ELR (cell line): ENCODE data around the gene PWWP2A.
"Not testable (repeated sequence)": the region's sequence is repeated elsewhere in the genome, so short reads cannot be mapped to it uniquely, and the experiment has no call there.

Experiments used
- DNase-seq: peaks from one replicate; pipeline ENCODE4 v3.0.0-alpha.2; 2015; ENCODE audit warnings: low read depth

The PWWP2A gene

DNA sequence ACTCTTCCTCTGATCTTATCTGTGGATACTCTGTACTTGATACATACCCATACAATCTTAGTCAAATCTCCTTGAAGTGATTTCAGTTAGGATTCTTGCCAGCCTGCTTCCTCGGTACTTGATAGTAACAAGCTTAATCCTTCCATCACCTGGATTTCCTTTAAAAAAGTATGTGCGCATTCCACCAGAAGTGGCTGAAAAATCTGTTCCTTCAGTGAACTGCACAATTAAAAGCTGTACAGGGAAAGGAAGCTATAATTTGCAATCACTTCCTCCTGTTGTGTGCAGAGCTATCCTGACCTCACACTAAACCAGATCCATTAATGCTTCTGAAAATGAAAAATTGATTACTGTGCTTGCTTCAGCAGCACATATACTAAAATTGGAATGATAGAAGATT, 47.3 kb downstream of the PWWP2A start:
- no peak for DNase-seq

DNA sequence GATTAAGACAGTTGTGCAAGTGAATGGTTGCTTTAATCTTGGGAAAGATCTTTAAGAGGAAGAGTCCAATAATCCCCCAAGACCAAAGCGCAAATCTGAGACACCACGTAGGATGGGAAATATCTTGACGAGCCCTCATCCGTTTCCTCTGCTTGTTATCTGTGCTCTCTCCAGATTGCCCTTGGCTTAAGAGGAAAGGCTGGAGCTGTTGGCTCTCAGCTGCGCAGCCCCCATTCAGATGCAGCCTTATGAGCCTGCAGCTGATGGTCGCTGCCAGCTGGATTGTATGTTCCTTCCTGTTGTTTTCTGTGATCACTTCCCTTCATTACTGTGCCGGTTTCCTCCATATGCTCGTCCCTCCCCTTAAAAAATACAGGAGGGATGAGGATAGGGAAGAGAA, 47.7 kb downstream of the PWWP2A start:
- DNase-seq = peak; percentile 7

DNA sequence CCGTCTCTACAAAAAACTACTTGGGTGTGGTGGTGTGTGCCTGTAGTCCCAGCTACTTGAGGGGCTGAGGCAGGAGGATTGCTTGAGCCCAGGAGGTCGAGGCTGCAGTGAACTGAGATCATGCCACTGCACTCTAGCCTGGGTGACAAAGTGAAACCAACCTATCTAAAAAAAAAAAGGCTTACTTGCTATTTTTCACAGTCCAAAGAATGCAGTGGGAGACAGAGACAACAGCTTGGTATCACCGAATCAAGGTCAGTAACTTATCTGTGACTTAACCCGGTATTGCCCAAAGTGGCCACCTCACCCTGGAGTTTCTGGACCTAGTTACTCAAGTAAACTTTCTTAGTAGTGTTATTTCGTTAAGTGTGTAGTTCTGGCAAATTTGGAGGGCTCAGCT, 50.1 kb downstream of the PWWP2A start:
- not testable (repeated sequence) for DNase-seq

DNA sequence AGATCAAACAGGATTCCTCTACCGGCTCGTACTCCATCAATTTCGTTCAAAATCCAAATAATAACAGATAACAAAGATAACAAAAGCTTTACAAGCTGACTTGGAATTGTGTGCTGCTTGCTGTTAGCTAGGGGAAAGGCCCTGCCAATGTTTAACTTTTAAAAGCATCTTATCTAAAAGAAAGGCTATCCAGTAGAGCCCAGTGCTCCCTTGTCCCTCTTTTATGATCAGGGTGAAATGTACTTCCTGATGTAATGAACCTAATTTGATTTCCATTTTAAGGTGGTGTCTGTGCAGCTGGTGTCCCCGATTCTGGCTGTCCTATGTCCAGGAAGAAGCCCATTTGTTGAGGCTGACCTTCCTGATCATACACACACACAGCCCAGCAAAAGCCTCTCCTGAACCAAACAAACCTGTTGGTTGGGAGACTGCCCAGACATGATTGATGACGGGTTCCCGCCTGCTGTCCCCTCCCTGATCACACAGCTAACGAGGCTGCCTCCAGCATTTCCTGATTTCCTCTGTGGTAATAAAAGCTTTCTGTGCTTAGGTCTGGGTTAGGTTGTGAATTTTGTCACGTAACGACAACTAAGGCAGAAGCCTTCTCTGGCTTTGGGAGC, 54.1 kb downstream of the PWWP2A start:
- no peak for DNase-seq

DNA sequence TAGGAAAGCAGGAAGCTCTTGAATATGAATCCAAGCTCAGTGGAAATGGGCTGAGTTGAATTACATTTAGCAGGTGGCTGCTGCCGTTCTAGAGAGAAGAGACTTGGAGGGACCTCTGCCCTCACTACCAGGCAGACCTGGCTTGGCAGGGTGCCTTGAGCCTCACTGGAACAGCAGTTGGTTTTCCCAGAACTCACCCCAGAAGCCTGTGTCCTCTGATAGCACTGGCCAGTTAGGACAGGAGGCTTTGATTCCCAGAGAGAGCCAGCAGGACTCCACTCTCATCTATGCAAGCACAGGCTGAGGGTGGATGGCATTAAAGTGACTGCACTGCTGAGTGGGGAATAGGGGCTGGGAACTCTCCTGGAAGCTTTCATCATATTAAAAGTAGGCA, 54.8 kb downstream of the PWWP2A start:
- DNase-seq = no peak

DNA sequence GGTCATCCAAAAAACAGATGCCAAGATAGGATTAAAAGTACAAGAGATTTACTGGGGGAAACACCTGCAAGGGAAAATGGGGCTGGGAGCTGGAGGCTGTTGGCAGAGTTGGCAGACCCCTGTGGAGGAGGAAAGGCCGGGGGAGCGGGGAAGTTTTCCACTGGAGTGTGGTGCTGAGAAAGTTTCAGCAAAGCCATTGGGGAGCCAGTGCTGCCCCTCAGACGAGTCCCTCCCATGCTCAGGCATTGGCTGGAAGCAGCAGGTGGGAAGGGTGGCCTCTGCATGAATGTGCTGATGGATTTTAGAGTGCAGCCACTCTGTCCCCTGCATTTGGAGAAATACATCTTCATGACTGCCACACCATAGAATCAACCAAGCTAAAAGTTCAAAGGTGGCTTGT, 57.5 kb downstream of the PWWP2A start:
- DNase-seq = no peak

DNA sequence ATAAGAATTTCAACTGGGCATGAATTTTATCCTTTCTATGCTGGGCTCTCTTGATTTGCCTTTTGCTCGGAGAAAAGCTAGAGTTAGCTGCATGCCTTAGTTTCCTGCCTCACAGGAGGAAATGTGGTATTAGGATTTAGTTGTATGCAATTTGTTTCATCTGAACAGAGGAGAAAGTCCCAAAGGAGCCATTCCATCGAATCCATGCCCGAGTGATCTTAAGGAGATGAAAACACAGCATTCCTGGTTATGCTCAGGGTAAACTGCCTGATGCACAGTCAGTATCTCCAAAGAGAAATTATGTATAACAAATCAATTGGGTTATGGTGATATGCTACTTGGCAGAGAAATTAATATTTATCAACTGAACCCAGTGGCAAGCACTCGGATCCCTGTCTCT, 59.2 kb downstream of the PWWP2A start:
- no peak for DNase-seq

DNA sequence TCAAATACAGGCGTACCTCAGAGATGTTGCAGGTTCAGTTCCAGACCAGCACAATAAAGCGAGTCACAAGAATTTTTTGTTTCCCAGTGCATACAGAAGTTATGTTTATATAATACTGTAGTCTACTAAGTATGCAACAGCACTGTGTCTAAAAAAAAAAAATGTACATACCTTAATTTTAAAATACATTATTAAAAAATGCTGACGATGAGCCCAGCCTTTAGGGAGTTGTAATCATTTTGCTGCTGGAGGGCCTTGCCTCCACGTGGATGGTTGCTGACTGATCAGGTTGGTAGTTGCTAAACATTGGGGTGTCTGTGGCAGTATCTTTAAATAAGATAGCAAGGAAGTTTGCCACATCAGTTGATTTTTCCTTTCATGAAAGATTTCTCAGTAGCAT, 62.0 kb downstream of the PWWP2A start:
- DNase-seq = no peak

DNA sequence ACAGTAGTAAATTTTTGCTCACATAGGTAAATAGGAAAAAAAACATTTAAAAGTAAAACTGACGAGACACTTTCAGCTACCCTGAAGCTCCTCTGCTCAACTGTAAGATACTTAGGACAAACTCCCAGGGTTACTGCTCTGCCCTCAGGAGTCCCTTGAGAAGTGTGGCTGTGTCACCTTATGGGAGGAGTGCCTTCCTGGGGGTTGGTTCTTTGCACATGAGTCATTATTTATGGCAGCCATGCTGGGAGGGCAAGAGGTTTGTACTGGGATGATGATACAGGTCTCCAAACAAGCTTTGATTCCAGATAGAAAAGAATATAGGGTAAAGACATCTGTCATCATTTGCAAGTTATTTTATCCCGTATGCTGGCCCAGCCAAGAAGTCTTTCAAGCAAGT, 64.4 kb downstream of the PWWP2A start:
- DNase-seq = peak; percentile 69

DNA sequence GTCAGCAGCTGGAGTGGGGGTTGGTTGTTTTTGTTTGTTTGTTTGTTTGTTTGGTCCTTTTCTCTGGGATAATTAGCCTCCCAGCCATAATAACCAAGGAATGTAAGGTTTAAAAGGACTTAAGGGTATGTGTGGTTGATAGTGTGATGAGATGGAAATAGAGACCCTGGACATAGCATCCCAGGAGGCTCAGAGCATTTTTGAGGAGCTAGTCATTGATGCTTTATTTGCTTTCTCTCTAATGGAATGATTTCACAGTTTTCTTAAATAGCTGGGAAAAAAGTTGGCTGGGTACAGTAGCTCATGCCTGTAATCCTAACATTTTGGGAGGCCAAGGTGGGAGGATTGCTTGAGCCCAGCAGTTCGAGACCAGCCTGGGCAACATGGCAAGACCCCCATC, 65.2 kb downstream of the PWWP2A start:
- DNase-seq = peak; percentile 26

DNA sequence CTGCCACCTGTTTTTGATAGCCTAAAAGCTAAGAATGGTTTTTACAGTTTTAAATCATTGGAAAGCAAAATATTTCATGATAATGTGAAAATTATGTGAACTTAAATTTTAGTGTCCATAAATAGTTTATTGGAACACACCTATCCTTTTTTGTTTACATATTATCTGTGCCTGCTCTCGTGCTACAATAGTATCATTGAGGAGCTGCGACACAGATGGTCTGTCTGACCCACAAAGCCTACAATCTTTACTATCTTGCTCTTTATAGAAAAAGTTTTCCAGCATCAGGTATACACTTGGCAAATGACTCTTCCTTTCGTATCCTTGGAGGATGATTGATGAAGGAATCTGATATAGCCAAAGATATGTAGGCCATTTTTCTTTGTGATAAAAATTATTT, 70.2 kb downstream of the PWWP2A start:
- DNase-seq = no peak

DNA sequence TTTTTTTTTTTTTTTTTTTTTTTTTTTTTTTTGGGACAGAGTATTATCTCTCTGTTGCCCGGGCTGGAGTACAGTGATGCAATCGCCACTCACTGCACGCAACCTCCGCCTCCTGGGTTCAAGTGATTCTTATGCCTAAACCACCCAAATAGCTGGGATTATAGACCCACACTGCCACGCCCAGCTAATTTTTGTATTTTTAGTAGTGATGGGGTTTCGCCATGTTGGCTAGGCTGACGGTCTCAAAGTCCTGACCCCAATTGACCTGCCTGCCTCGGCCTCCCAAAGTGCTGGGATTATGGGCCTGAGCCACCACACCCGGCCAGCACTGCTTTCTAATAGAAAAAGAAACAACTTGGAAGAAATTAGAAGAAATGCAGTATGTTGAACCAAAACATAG, 71.1 kb downstream of the PWWP2A start:
- DNase-seq = no peak

DNA sequence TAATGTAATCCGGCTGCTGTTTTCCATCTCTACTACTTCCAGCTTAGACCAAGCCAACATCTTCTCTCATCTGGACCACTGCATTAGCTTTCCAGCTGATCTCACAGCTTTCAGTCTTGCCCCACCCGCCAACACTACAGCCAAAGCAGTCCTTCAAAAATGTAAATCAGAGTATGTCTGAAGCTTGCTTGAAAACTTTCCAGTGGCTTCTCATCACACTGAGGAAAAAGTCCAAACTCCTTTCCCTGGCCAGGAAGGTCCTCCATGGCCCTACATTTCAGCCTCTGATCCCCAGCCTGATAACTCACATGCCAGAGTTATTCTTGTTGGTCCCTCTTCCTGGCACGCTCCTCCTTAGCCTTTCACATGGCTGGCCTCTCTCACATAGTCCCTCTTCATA, 71.8 kb downstream of the PWWP2A start:
- DNase-seq = no peak

DNA sequence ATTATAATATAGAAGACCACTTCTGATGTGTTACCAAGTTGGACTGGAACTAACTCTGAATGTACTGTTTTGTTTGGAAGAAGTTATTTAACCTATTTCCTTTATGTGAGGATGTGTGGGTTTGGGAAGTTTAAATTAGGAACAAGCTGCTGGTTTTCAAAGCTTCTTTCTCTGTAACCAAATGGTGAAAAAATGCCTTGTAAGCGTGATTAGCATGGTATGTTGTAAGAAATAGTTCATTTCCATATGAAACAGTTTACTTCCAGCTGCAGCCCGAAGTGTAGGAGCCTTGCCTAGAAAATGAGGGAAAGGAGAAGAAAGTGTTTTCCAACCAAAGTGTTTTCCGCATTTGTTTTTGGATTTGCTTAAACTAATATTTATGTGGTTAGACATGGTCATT, 74.3 kb downstream of the PWWP2A start:
- no peak for DNase-seq

DNA sequence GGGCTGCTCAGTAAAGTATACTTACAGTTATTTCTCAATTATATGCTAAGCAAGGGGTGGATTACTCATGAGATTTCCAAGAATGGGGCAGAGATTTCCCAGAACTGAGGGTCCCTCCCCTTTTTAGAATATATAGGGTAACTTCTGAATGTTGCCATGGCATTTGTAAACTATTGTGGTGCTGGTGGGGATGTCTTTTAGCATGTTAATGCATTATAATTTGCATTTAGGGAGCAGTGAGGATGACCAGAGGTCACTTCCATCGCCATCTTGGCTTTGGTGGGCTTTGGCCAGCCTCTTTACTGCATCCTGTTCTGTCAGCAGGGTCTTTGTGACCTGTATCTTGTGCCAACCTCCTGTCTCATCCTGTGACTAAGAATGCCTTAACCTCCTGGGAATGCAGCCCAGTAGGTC, 74.9 kb downstream of the PWWP2A start:
- DNase-seq = no peak

DNA sequence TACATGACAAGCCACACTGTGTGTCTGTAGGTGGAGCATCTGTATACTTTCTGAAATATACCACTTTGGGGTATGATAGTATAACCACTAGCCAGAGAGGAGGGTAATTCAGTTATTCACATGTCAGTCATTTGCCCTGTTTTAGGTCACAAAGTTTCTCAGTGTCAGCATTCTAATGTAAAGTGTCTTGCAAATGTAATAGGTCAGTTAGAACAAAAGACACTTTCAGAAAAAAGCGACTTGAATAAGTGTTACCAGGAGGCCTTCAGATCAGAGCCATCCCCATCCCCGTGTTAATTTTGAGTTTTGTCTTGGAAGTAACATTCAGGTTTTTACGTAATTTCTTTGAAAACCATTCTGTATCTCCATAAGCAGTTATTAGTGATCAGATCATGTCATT, 76.6 kb downstream of the PWWP2A start:
- no peak for DNase-seq
